Measurements from ENCODE around the gene UBAC1. TPM values are rescaled to one million over a fixed set of nuclear protein-coding genes. Genes with fewer than 3 reads are reported as not detected.

Gene UBAC1
- total and polyA plus RNA-seq, 11 donors: 71.1 to 140 (median 100) TPM

GRCh38 chr9:136003411-136004218 lies 42.4 kb upstream of the UBAC1 start:
- no peak overlapping the region for H3K4me3 ChIP-seq
- peaks cover 0 to 10% (median 0%) of the 10 kb centered on the region in 9 donors for H3K36me3 ChIP-seq
- peaks cover 0 to 28% (median 15%) of the 10 kb centered on the region in 12 donors for H3K4me1 ChIP-seq
- no peak for TF ChIP-seq POLR2A (IDR thresholded peaks at IDR 0.05)
- TF ChIP-seq, protein P1, sequence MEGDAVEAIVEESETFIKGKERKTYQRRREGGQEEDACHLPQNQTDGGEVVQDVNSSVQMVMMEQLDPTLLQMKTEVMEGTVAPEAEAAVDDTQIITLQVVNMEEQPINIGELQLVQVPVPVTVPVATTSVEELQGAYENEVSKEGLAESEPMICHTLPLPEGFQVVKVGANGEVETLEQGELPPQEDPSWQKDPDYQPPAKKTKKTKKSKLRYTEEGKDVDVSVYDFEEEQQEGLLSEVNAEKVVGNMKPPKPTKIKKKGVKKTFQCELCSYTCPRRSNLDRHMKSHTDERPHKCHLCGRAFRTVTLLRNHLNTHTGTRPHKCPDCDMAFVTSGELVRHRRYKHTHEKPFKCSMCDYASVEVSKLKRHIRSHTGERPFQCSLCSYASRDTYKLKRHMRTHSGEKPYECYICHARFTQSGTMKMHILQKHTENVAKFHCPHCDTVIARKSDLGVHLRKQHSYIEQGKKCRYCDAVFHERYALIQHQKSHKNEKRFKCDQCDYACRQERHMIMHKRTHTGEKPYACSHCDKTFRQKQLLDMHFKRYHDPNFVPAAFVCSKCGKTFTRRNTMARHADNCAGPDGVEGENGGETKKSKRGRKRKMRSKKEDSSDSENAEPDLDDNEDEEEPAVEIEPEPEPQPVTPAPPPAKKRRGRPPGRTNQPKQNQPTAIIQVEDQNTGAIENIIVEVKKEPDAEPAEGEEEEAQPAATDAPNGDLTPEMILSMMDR (IDR thresholded peaks at IDR 0.05): no peak
- intact Hi-C loops (cut with DNase I): no loop called here
- DNase-seq (no peak), ATAC-seq (peak in 3 of 4 donors; percentile 16 to 21 (median 18))
- 29 to 61% (median 36%) methylated on average over 5 to 15 of the region's 15 CpGs for WGBS, 4 donors
- H3K27me3 ChIP-seq: no peaks in the 10 kb centered on the region
- H3K9me3 ChIP-seq: no peaks in the 10 kb centered on the region
- no peak overlapping the region for H3K27ac ChIP-seq

DNA sequence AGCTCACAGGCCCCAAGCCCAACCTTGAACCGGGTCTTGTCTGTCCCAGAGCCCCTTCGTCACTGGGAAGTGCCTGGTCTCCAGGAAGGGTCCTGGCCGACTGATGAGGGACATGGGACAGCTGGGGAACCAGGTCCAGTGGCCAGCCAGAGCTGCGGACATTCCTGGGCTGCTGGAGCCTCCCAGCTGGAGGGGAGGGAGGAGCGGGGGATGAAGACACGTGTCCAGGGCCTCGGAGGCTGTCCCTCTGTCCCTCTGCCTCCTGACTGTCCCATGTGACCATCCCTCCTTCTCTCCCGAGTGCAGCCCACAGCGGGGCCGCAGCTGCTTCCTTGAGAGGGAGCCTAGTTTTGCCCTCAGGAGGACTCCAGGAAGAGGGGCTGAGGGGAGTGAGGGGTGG lies 41.7 kb upstream of the UBAC1 start:
- Histone ChIP-seq H3K4me3 (no peak overlapping the region), H3K4me1 (peaks cover 0 to 24% (median 14%) of the 10 kb centered on the region in 12 donors), H3K9me3 (no peaks in the 10 kb centered on the region), H3K27ac (no peak overlapping the region), H3K27me3 (no peaks in the 10 kb centered on the region), H3K36me3 (peaks cover 0 to 4% (median 0%) of the 10 kb centered on the region in 9 donors)
- intact Hi-C loops (cut with DNase I): no loop called here
- TF ChIP-seq, protein P1 (IDR thresholded peaks at IDR 0.05): no peak
- no peak for TF ChIP-seq POLR2A (IDR thresholded peaks at IDR 0.05)
- ATAC-seq (peak; percentile 48 to 67 (median 56)), DNase-seq (peak in 2 of 5 donors; percentile 45 to 64)
- WGBS, 4 donors: 22 to 30% (median 29%) methylated on average over 6 to 10 of the region's 10 CpGs

DNA sequence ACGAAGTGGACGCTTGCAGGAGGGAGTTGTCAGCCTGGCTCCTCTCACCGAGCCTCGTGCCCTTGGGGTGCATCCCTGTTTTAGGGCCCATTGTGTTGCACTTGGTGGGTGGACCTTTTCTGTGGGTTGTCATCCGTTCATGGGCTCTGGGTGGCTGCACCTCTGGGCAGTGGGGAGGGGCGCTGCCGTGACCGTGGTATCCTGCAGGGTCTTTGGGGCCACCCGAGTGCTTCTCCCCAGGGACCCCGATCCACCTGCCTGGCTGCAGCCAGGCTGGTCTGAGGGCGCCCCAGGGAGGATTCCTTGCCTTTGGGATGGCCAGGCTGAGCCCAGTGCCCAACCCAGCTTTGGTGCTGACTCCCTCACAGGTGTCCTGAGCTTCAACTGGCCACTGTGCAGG lies 41.0 kb upstream of the UBAC1 start:
- TF ChIP-seq POLR2A (IDR thresholded peaks at IDR 0.05): no peak
- TF ChIP-seq, protein P1 (IDR thresholded peaks at IDR 0.05): no peak
- WGBS, 4 donors: 94 to 98% (median 97%) methylated on average over 11 of the region's 11 CpGs
- ATAC-seq (no peak), DNase-seq (no peak)
- H3K9me3 ChIP-seq: no peaks in the 10 kb centered on the region
- no peaks in the 10 kb centered on the region for H3K36me3 ChIP-seq
- H3K4me1 ChIP-seq: peaks cover 0 to 24% (median 14%) of the 10 kb centered on the region in 12 donors
- no peaks in the 10 kb centered on the region for H3K27me3 ChIP-seq
- no peak overlapping the region for H3K27ac ChIP-seq
- no peak overlapping the region for H3K4me3 ChIP-seq
- intact Hi-C loops (cut with DNase I): no loop called here

GRCh38 chr9:136001231-136001630 lies 40.1 kb upstream of the UBAC1 start:
- 72 to 80% (median 75%) methylated on average over 18 of the region's 18 CpGs for WGBS, 4 donors
- intact Hi-C loops (cut with DNase I): no loop called here
- Histone ChIP-seq H3K4me3 (no peak overlapping the region), H3K27ac (no peak overlapping the region), H3K9me3 (no peaks in the 10 kb centered on the region), H3K36me3 (no peaks in the 10 kb centered on the region), H3K4me1 (peaks cover 0 to 25% (median 14%) of the 10 kb centered on the region in 12 donors), H3K27me3 (no peaks in the 10 kb centered on the region)
- ATAC-seq (no peak), DNase-seq (no peak)
- TF ChIP-seq POLR2A (IDR thresholded peaks at IDR 0.05): no peak
- TF ChIP-seq, protein P1 (IDR thresholded peaks at IDR 0.05): no peak
